SU-DHL-6 (cell line): ENCODE data around the gene CRCP.

Experiments used
- H2AFZ ChIP-seq: fragments of 200-600 bp; sonication (generic); 2 replicates; pipeline ENCODE4 v1.6.1; 2014; ENCODE audit warnings: low read depth, mild to moderate bottlenecking, moderate library complexity, mixed read lengths, antibody characterized with exemption, low read length; ENCODE audit not compliant: severe bottlenecking
- H3F3A ChIP-seq: fragments of 200-600 bp; shearing (Covaris generic); 2 replicates; pipeline ENCODE4 v1.6.0; 2016; ENCODE audit warnings: antibody characterized with exemption, mild to moderate bottlenecking; ENCODE audit not compliant: insufficient read depth
- H3K27ac ChIP-seq: fragments of 200-600 bp; sonication (generic); 2 replicates; pipeline ENCODE4 v1.5.1; 2016; ENCODE audit warnings: low read depth, mild to moderate bottlenecking, low read length, moderate library complexity, mixed read lengths
- H3K27me3 ChIP-seq: fragments of 200-600 bp; sonication (generic), shearing (Covaris generic); 2 replicates; pipeline ENCODE4 v1.6.0; 2014; ENCODE audit warnings: mild to moderate bottlenecking, low read length
- H3K36me3 ChIP-seq: fragments of 200-600 bp; sonication (generic); 2 replicates; pipeline ENCODE4 v1.6.1; 2014; ENCODE audit warnings: mild to moderate bottlenecking, low read length, mixed read lengths
- H3K4me2 ChIP-seq: fragments of 300-600, 200-600 bp; shearing (Covaris generic), sonication (generic); 2 replicates; pipeline ENCODE4 v1.6.0; 2014; ENCODE audit warnings: low read length, low read depth, mild to moderate bottlenecking; ENCODE audit not compliant: poor library complexity, severe bottlenecking
- H3K4me3 ChIP-seq: fragments of 200-600 bp; sonication (generic); 2 replicates; pipeline ENCODE4 v1.5.1; 2014; ENCODE audit warnings: antibody characterized with exemption, low read length, mild to moderate bottlenecking, mixed read lengths; ENCODE audit not compliant: insufficient read depth, poor library complexity, severe bottlenecking
- H3K79me2 ChIP-seq: fragments of 200-600 bp; sonication (generic); 2 replicates; pipeline ENCODE4 v1.6.1; 2014; ENCODE audit warnings: mild to moderate bottlenecking, low read length, moderate library complexity; ENCODE audit not compliant: insufficient read depth
- H3K9ac ChIP-seq: fragments of 200-600 bp; sonication (generic); 2 replicates; pipeline ENCODE4 v1.7.0; 2014; ENCODE audit warnings: mild to moderate bottlenecking, low read length
- H3K9me2 ChIP-seq: fragments of 200-600 bp; sonication (generic); replicated peaks from 2 replicates; pipeline ENCODE4 v1.6.1; 2014; ENCODE audit warnings: low read length; ENCODE audit not compliant: insufficient read depth
- H3K9me3 ChIP-seq: fragments of 200-600 bp; sonication (generic); 2 replicates; pipeline ENCODE4 v1.6.1; 2014; ENCODE audit warnings: low read length, mixed read lengths; ENCODE audit not compliant: insufficient read depth
- H4K20me1 ChIP-seq: fragments of 200-600 bp; sonication (generic); 2 replicates; pipeline ENCODE4 v1.6.1; 2014; ENCODE audit warnings: low read depth, mild to moderate bottlenecking, antibody characterized with exemption, low read length, moderate library complexity, mixed read lengths
- EZH2phosphoT487 ChIP-seq: fragments of 200-600 bp; sonication (generic), shearing (Covaris generic); conservative IDR thresholded peaks from 2 replicates; pipeline ENCODE4 v1.6.1; 2018; ENCODE audit warnings: mild to moderate bottlenecking, antibody characterized with exemption, low read length, moderate library complexity, mixed read lengths
- TF ChIP-seq, protein P1 (sequence below): fragments of 200-600 bp; sonication (generic); IDR thresholded peaks from one replicate; pipeline ENCODE4 v1.5.1; 2017; ENCODE audit warnings: antibody characterized with exemption, mild to moderate bottlenecking, low read length, moderate library complexity; ENCODE audit not compliant: insufficient read depth, poor library complexity, severe bottlenecking

The CRCP gene

DNA sequence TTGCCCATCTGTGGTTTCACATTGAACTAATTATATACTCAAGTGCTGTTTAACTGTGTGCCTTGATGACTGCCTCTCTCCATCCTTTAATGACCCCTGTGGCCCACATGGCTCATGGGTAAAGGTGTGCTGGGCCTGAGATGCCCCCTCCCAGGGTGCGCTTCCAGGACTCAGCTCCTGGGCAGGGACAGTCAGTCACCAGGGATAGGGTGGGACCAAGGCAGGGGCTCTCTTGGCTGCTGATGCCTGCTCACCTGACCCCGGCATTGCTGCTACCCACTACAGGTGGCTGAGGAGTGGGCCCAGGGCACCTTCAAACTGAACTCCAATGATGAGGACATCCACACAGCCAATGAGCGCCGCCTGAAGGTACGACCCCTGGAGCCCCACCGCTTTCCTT, 32.6 kb upstream of the CRCP start:
- Histone ChIP-seq H3K79me2 (no peaks in the 10 kb centered on the region; the same call in 1 of the 2 replicates), H3K4me3 (no peak overlapping the region), H3K36me3 (no peaks in the 10 kb centered on the region), H3K27ac (no peak overlapping the region), H4K20me1 (no peaks in the 10 kb centered on the region), H3K27me3 (no peaks in the 10 kb centered on the region), H3K9ac (no peak overlapping the region), H3K9me2 (no peaks in the 10 kb centered on the region), H2AFZ (no peak overlapping the region), H3K4me2 (no peak overlapping the region), H3F3A (peaks cover 2% of the 10 kb centered on the region; the same call in 1 of the 2 replicates), H3K9me3 (no peaks in the 10 kb centered on the region)
- TF ChIP-seq, protein P1, sequence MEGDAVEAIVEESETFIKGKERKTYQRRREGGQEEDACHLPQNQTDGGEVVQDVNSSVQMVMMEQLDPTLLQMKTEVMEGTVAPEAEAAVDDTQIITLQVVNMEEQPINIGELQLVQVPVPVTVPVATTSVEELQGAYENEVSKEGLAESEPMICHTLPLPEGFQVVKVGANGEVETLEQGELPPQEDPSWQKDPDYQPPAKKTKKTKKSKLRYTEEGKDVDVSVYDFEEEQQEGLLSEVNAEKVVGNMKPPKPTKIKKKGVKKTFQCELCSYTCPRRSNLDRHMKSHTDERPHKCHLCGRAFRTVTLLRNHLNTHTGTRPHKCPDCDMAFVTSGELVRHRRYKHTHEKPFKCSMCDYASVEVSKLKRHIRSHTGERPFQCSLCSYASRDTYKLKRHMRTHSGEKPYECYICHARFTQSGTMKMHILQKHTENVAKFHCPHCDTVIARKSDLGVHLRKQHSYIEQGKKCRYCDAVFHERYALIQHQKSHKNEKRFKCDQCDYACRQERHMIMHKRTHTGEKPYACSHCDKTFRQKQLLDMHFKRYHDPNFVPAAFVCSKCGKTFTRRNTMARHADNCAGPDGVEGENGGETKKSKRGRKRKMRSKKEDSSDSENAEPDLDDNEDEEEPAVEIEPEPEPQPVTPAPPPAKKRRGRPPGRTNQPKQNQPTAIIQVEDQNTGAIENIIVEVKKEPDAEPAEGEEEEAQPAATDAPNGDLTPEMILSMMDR = no peak
- TF ChIP-seq EZH2phosphoT487 = no peak

DNA sequence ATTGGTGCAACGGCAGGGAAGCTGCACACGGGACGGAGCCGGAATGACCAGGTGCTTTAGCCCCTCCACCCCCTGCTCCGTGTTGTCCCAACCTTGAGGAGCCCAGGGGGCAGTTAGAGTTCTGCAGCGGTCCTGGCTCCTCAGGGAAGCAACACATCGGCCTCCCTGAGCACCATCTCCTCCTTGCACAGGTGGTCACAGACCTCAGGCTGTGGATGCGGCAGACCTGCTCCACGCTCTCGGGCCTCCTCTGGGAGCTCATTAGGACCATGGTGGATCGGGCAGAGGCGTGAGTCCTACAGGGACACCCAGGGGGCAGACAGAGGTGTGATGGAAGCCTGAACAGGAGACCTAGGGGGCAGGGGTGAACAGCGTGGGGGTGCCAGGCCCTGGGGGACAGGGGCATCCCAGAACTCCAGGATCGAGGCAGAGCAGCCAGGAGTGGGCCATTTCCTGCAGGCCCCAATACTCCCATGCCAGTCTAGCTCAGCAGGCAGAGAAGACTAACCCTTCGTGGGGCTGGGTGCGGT, 31.7 kb upstream of the CRCP start:
- no peak overlapping the region for H3K4me3 ChIP-seq
- no peaks in the 10 kb centered on the region for H3K79me2 ChIP-seq
- TF ChIP-seq, protein P1 = no peak
- no peak for TF ChIP-seq EZH2phosphoT487
- no peaks in the 10 kb centered on the region for H4K20me1 ChIP-seq
- no peak overlapping the region for H3K9ac ChIP-seq
- no peak overlapping the region for H2AFZ ChIP-seq
- no peaks in the 10 kb centered on the region for H3K27me3 ChIP-seq
- H3K4me2 ChIP-seq = no peak overlapping the region
- H3K36me3 ChIP-seq = no peaks in the 10 kb centered on the region
- H3K27ac ChIP-seq = no peak overlapping the region
- H3K9me3 ChIP-seq = no peaks in the 10 kb centered on the region
- H3F3A ChIP-seq = no peaks in the 10 kb centered on the region
- no peaks in the 10 kb centered on the region for H3K9me2 ChIP-seq

DNA sequence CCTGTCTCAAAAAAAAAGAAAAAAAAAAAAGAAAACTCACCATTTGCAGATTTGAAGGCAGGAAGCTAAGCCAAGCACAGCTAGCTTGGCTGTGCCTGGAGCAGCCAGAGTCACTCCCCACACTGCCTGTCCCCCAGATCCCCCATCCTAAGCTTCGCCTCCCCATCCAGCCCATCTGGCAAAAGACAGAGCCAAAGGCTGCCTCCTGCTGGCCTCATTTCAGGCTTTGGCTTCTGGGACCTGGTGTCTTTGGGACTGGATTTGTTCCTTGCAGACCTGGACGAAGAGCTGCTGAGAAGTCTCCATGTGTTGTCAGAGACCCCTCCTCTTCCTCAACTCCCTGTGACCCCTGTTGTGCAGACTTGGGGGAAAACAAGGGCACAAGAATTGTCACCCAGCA, 31.0 kb upstream of the CRCP start:
- no peak overlapping the region for H3K4me2 ChIP-seq
- H2AFZ ChIP-seq = no peak overlapping the region
- H3K27ac ChIP-seq = no peak overlapping the region
- H3K79me2 ChIP-seq = no peaks in the 10 kb centered on the region
- no peaks in the 10 kb centered on the region for H3K27me3 ChIP-seq
- no peaks in the 10 kb centered on the region for H4K20me1 ChIP-seq
- H3K9ac ChIP-seq = no peak overlapping the region
- H3F3A ChIP-seq = no peaks in the 10 kb centered on the region
- TF ChIP-seq EZH2phosphoT487 = no peak
- TF ChIP-seq, protein P1 = no peak
- H3K4me3 ChIP-seq = no peak overlapping the region
- no peaks in the 10 kb centered on the region for H3K9me2 ChIP-seq
- no peaks in the 10 kb centered on the region for H3K36me3 ChIP-seq
- H3K9me3 ChIP-seq = no peaks in the 10 kb centered on the region
